ENCODE measurements around the gene GNRH2. TPM values are rescaled to one million over a fixed set of nuclear protein-coding genes. Genes with fewer than 3 reads are reported as not detected.
A peak's percentile ranks its signal among the peaks of the same experiment; 100 is the strongest.

GNRH2 gene, protein sequence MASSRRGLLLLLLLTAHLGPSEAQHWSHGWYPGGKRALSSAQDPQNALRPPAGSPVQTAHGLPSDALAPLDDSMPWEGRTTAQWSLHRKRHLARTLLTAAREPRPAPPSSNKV
- polyA plus RNA-seq: under 1 TPM in 2 of 4 donors, not detected in 2; 0.15 to 0.83 TPM
- long read RNA-seq, donor 1: 0 reads
- long read RNA-seq, donor 2: 0 reads
- long read RNA-seq, donor 3: 0 reads
- long read RNA-seq, donor 4, partial matches to known transcripts: 0 of 1 reads
- long read RNA-seq, donor 4, other reads (novel, unspliced or antisense): 0 of 1 reads
- long read RNA-seq, donor 5: 0 reads
- long read RNA-seq, donor 6: 0 reads
- long read RNA-seq, donor 7: 0 reads
- long read RNA-seq, donor 8: 0 reads
- long read RNA-seq, donor 9: 0 reads
- long read RNA-seq, donor 10, partial matches to known transcripts: 12 of 14 reads
- long read RNA-seq, donor 10, other reads (novel, unspliced or antisense): 0 of 14 reads

DNA sequence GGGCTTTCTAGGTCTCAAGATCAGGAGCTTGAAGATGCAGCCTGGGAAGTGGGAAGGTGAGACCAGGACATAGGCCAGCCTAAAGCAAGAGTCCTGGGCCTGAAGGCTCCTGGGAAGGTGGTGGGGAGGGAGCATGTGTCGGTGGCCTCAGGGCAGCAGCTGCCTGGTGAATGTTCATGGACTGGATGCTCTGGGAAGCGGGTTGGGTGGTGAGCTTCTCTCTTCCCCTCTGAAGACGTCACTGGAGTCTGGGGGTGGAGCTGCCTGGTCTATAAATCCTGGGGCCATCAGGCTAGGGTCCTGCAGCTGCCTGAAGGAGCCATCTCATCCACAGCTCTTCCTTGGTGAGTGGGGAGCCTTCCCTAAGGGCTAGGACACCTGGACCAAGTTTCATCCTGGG, at the start of gene GNRH2:
Gene GNRH2, plus strand, starts transcription at position 301 of the 400 bp plus-strand sequence. CDS start 793 bp downstream, outside the sequence.
- Histone ChIP-seq H3K36me3 (ENCODE audit: control insufficient read depth in 3 of 3, insufficient read depth in 2 of 3, low read depth in 1 of 3, low read length in 3 of 3) (peaks cover 3 to 39% (median 16%) of the 10 kb centered on the region in 3 donors), H3K9me3 (ENCODE audit: control insufficient read depth in 2 of 2, insufficient read depth in 1 of 2, low read depth in 1 of 2, low read length in 1 of 2) (no peaks in the 10 kb centered on the region), H3K4me1 (ENCODE audit: control insufficient read depth in 3 of 3, insufficient read depth in 2 of 3, low read depth in 1 of 3, low read length in 2 of 3) (peaks cover 0 to 9% (median 0%) of the 10 kb centered on the region in 3 donors), H3K27me3 (ENCODE audit: control insufficient read depth in 3 of 3, insufficient read depth in 3 of 3, low read length in 3 of 3) (no peaks in the 10 kb centered on the region), H3K27ac (ENCODE audit: low read depth in 1 of 3, low read length in 2 of 3) (peak within 1 kb of the TSS in 1 of 3 donors; percentile 70), H3K4me3 (ENCODE audit: low read depth in 1 of 3, low read length in 3 of 3) (no peak within 1 kb of the TSS)
- no peak for DNase-seq
- no peak for FAIRE-seq
- 72 to 85% (median 75%) methylated on average over 2 to 3 of the region's 3 CpGs for WGBS, 3 donors

DNA sequence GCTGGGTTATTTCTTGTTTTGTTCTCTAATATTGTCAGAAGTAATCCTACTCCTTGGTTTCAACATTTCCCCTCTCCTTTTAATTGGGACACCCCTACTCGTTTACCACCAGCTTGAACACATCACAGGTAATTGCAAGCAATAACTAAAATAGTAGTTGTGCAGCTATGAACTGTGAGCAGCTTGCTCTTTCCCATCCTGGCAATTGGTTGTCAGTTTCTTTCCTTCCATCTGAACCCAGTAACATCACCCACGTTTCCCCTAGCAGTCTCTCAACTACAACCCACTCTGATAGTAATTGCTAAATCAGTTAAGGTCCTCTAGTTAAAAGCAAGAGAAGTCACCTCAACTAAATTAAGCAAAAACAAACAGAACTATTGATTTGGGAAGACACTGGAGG, 47.6 kb upstream of the GNRH2 start:
- no peak for FAIRE-seq
- Histone ChIP-seq H3K4me3 (ENCODE audit: low read depth in 1 of 3, low read length in 3 of 3) (no peak overlapping the region), H3K27me3 (ENCODE audit: control insufficient read depth in 3 of 3, insufficient read depth in 3 of 3, low read length in 3 of 3) (no peaks in the 10 kb centered on the region), H3K36me3 (ENCODE audit: control insufficient read depth in 3 of 3, insufficient read depth in 2 of 3, low read depth in 1 of 3, low read length in 3 of 3) (peaks cover 4 to 23% (median 8%) of the 10 kb centered on the region in 3 donors), H3K9me3 (ENCODE audit: control insufficient read depth in 2 of 2, insufficient read depth in 1 of 2, low read depth in 1 of 2, low read length in 1 of 2) (no peaks in the 10 kb centered on the region), H3K4me1 (ENCODE audit: control insufficient read depth in 3 of 3, insufficient read depth in 2 of 3, low read depth in 1 of 3, low read length in 2 of 3) (no peaks in the 10 kb centered on the region), H3K27ac (ENCODE audit: low read depth in 1 of 3, low read length in 2 of 3) (no peak overlapping the region)
- DNase-seq: no peak
- 80 to 84% (median 83%) methylated on average over 2 of the region's 2 CpGs for WGBS, 3 donors

DNA sequence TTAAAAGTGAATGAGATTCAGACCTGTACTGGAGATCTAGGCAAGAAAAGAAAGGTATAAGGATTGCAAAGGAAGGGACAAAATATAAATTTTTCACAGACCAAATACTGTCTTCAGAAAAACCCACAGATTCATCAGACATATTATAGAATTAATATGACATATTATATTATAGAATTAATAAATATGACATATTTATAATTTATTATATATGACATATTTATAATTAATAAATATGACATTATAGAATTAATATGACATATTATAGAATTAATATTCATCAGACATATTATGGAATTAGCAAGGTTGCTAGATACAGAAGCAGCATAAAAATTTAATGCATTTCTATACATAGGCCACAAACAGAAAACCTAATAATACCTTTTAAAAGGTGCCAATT, 44.7 kb upstream of the GNRH2 start:
- no peaks in the 10 kb centered on the region for H3K27me3 ChIP-seq (ENCODE audit: control insufficient read depth in 3 of 3, insufficient read depth in 3 of 3, low read length in 3 of 3)
- H3K4me1 ChIP-seq (ENCODE audit: control insufficient read depth in 3 of 3, insufficient read depth in 2 of 3, low read depth in 1 of 3, low read length in 2 of 3): no peaks in the 10 kb centered on the region
- H3K27ac ChIP-seq (ENCODE audit: low read depth in 1 of 3, low read length in 2 of 3): no peak overlapping the region
- FAIRE-seq: no peak
- H3K9me3 ChIP-seq (ENCODE audit: control insufficient read depth in 2 of 2, insufficient read depth in 1 of 2, low read depth in 1 of 2, low read length in 1 of 2): no peaks in the 10 kb centered on the region
- peaks cover 0 to 11% (median 3%) of the 10 kb centered on the region in 3 donors for H3K36me3 ChIP-seq (ENCODE audit: control insufficient read depth in 3 of 3, insufficient read depth in 2 of 3, low read depth in 1 of 3, low read length in 3 of 3)
- H3K4me3 ChIP-seq (ENCODE audit: low read depth in 1 of 3, low read length in 3 of 3): no peak overlapping the region
- DNase-seq: no peak

DNA sequence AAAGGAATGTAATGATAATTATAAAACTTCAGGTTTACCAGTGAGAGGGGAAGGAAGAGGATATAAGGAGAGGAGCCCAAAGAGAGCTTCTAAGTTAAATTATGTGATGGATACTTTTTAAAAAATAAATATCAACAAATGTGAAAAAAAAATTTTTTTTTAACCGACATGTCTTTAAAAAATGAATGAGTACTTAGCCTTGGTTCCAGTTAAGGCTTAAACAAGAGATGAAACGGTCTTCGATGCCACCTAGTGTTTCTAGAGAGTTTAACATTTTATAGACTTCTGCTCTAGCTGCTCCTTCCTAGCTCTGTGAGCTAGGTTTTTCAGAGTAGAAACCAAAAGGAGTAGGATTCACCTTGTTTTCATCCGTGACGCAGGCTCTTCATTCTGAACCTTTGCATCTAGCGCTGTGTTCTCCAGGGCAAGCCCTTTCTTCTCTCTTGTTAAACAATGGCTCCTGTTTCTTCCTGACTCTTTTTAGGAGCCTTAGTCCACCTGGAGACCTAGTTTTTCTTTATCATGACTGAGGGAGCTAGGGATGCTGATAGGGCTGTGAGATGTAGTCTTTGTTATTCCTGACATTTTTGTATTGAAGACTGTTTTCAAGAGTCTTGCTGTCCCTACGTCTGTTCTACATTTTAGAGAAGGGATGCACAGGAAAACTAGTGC, 42.4 kb upstream of the GNRH2 start:
- WGBS, 3 donors: 36 to 45% (median 40%) methylated on average over 7 of the region's 7 CpGs
- FAIRE-seq (no peak), DNase-seq (peak; percentile 71 to 74)
- no peak overlapping the region for H3K27ac ChIP-seq (ENCODE audit: low read depth in 1 of 3, low read length in 2 of 3)
- peaks cover 0 to 8% (median 2%) of the 10 kb centered on the region in 3 donors for H3K36me3 ChIP-seq (ENCODE audit: control insufficient read depth in 3 of 3, insufficient read depth in 2 of 3, low read depth in 1 of 3, low read length in 3 of 3)
- no peaks in the 10 kb centered on the region for H3K4me1 ChIP-seq (ENCODE audit: control insufficient read depth in 3 of 3, insufficient read depth in 2 of 3, low read depth in 1 of 3, low read length in 2 of 3)
- no peak overlapping the region for H3K4me3 ChIP-seq (ENCODE audit: low read depth in 1 of 3, low read length in 3 of 3)
- no peaks in the 10 kb centered on the region for H3K9me3 ChIP-seq (ENCODE audit: control insufficient read depth in 2 of 2, insufficient read depth in 1 of 2, low read depth in 1 of 2, low read length in 1 of 2)
- H3K27me3 ChIP-seq (ENCODE audit: control insufficient read depth in 3 of 3, insufficient read depth in 3 of 3, low read length in 3 of 3): no peaks in the 10 kb centered on the region

DNA sequence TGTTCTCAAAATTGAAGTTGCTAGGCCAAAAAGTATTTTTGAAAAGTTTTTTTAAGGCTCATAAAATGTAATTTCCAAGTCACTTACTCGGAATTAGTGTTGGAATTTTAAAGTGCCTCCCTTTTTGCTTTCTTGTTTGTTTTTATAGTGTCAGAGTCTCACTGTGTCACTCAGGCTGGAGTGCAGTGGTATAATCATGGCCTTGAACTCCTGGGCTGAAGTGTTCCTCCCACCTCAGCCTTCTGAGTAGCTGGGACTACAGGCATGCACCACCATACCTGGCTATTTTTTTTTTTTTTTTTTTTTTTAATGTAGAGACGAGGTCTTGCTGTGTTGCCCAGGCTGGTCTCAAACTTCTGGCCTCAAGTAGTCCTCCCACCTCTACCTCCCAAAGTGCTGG, 40.0 kb upstream of the GNRH2 start:
- no peak for FAIRE-seq
- Histone ChIP-seq H3K9me3 (ENCODE audit: control insufficient read depth in 2 of 2, insufficient read depth in 1 of 2, low read depth in 1 of 2, low read length in 1 of 2) (no peaks in the 10 kb centered on the region), H3K27ac (ENCODE audit: low read depth in 1 of 3, low read length in 2 of 3) (no peak overlapping the region), H3K36me3 (ENCODE audit: control insufficient read depth in 3 of 3, insufficient read depth in 2 of 3, low read depth in 1 of 3, low read length in 3 of 3) (peaks cover 9 to 18% (median 9%) of the 10 kb centered on the region in 3 donors), H3K4me1 (ENCODE audit: control insufficient read depth in 3 of 3, insufficient read depth in 2 of 3, low read depth in 1 of 3, low read length in 2 of 3) (no peaks in the 10 kb centered on the region), H3K4me3 (ENCODE audit: low read depth in 1 of 3, low read length in 3 of 3) (no peak overlapping the region), H3K27me3 (ENCODE audit: control insufficient read depth in 3 of 3, insufficient read depth in 3 of 3, low read length in 3 of 3) (no peaks in the 10 kb centered on the region)
- WGBS, 3 donors: 90 to 92% (median 91%) methylated on average over 2 of the region's 2 CpGs
- no peak for DNase-seq

DNA sequence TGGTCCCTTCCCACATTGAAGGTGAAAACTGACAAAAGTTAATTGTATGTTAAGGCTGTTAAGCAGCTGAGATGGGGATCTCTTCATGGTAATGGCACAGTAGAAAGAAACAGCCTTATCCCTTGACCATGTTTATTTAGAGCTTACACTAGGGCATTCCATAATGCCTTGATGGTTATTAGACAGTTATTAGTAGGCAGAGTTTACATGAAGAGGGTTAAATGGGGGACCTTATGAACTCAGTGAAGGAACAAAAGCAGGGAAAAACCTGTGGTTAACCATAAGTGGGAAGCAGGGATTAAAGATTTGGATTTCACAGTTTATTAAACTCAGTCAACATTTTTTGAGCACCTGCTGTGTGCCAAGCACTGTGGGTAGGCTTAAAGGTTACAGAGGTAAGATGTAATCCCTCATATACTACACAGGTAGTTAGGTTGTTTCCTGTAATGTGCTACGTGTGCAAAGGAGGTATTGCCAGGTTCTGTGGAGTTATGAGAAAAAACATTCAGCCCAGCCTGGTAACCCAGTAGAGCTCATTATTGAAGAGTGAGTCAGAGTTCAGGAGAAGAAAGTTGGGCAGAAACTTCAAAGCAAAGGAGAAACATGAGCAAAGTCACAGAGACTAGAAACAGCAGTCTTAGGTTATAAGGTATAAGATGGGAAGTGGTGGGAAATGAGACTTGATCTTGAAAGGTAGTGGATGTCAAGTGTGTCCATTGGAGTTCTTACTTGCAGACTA, 32.3 kb upstream of the GNRH2 start:
- no peak for FAIRE-seq
- Histone ChIP-seq H3K4me3 (ENCODE audit: low read depth in 1 of 3, low read length in 3 of 3) (no peak overlapping the region), H3K27ac (ENCODE audit: low read depth in 1 of 3, low read length in 2 of 3) (no peak overlapping the region), H3K36me3 (ENCODE audit: control insufficient read depth in 3 of 3, insufficient read depth in 2 of 3, low read depth in 1 of 3, low read length in 3 of 3) (peaks cover 9 to 33% (median 14%) of the 10 kb centered on the region in 3 donors), H3K4me1 (ENCODE audit: control insufficient read depth in 3 of 3, insufficient read depth in 2 of 3, low read depth in 1 of 3, low read length in 2 of 3) (no peaks in the 10 kb centered on the region), H3K9me3 (ENCODE audit: control insufficient read depth in 2 of 2, insufficient read depth in 1 of 2, low read depth in 1 of 2, low read length in 1 of 2) (no peaks in the 10 kb centered on the region), H3K27me3 (ENCODE audit: control insufficient read depth in 3 of 3, insufficient read depth in 3 of 3, low read length in 3 of 3) (no peaks in the 10 kb centered on the region)
- no peak for DNase-seq
- WGBS, 3 donors: 35 to 88% (median 79%) methylated on average over 1 of the region's 1 CpG

DNA sequence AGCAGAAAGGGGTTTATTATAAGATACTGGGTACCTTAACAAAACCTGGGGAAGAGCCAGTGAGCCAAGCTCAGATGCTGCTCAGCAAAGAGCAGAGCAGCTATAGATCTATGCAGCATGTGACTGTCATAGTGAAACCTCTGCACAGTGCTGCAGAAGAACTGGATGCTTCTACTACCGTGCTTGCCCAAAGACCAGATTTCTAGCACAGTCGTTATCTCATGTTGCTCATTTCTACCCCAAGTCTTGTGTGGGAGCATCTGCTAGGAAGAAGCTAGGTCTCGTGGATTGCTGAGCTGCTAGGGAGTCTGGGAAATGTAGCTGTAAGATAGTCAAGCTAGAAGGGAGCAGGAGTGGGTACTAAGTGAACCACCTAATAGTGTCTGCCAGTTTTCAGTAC, 31.7 kb upstream of the GNRH2 start:
- Histone ChIP-seq H3K4me1 (ENCODE audit: control insufficient read depth in 3 of 3, insufficient read depth in 2 of 3, low read depth in 1 of 3, low read length in 2 of 3) (no peaks in the 10 kb centered on the region), H3K9me3 (ENCODE audit: control insufficient read depth in 2 of 2, insufficient read depth in 1 of 2, low read depth in 1 of 2, low read length in 1 of 2) (no peaks in the 10 kb centered on the region), H3K27ac (ENCODE audit: low read depth in 1 of 3, low read length in 2 of 3) (no peak overlapping the region), H3K4me3 (ENCODE audit: low read depth in 1 of 3, low read length in 3 of 3) (no peak overlapping the region), H3K36me3 (ENCODE audit: control insufficient read depth in 3 of 3, insufficient read depth in 2 of 3, low read depth in 1 of 3, low read length in 3 of 3) (peaks cover 5 to 30% (median 12%) of the 10 kb centered on the region in 3 donors), H3K27me3 (ENCODE audit: control insufficient read depth in 3 of 3, insufficient read depth in 3 of 3, low read length in 3 of 3) (no peaks in the 10 kb centered on the region)
- DNase-seq (no peak), FAIRE-seq (no peak)
- WGBS, 3 donors: 73 to 85% (median 81%) methylated on average over 3 of the region's 3 CpGs

DNA sequence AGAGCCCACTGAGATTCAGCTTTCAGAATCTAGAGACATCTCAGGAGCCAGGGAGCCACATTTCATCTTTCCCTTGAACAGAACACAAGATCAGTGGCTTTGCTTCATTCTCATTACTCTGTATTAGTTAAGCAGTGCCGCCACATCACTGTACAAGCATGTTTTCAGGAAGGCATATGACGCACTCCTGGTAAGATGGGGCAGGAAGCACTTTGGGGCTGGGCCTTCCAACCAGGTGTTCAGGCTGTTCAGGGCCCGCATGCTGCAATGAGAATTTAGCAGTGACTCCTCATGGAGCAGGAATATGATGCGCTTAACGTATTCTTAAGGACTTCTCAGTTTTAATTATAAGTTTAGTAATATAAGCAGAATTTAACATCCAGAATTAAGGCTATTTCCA, 29.7 kb upstream of the GNRH2 start:
- Histone ChIP-seq H3K27ac (ENCODE audit: low read depth in 1 of 3, low read length in 2 of 3) (no peak overlapping the region), H3K4me3 (ENCODE audit: low read depth in 1 of 3, low read length in 3 of 3) (no peak overlapping the region), H3K27me3 (ENCODE audit: control insufficient read depth in 3 of 3, insufficient read depth in 3 of 3, low read length in 3 of 3) (no peaks in the 10 kb centered on the region), H3K9me3 (ENCODE audit: control insufficient read depth in 2 of 2, insufficient read depth in 1 of 2, low read depth in 1 of 2, low read length in 1 of 2) (no peaks in the 10 kb centered on the region), H3K4me1 (ENCODE audit: control insufficient read depth in 3 of 3, insufficient read depth in 2 of 3, low read depth in 1 of 3, low read length in 2 of 3) (no peaks in the 10 kb centered on the region), H3K36me3 (ENCODE audit: control insufficient read depth in 3 of 3, insufficient read depth in 2 of 3, low read depth in 1 of 3, low read length in 3 of 3) (peaks cover 2 to 26% (median 12%) of the 10 kb centered on the region in 3 donors)
- DNase-seq (no peak), FAIRE-seq (no peak)
- WGBS, 3 donors: 96 to 99% (median 97%) methylated on average over 5 of the region's 5 CpGs
